ENCODE results near the gene PMM2. TPM values are rescaled to one million over a fixed set of nuclear protein-coding genes. Genes with fewer than 3 reads are reported as not detected.
A peak's percentile ranks its signal among the peaks of the same experiment; 100 is the strongest.
"Not testable (repeated sequence)": the region's sequence is repeated elsewhere in the genome, so short reads cannot be mapped to it uniquely, and the experiment has no call there.

The PMM2 gene
- polyA plus RNA-seq, 10 donors = 18.0 to 25.5 (median 20.3) TPM

GRCh38 chr16:8816967-8817655 lies 19.5 kb downstream of the PMM2 start:
- DNase-seq = no peak

GRCh38 chr16:8818504-8819270 lies 21.0 kb downstream of the PMM2 start:
- DNase-seq = no peak

GRCh38 chr16:8819411-8820034 lies 21.9 kb downstream of the PMM2 start:
- no peak for DNase-seq

- no peak for DNase-seq
Observed at GRCh38 chr16:8822403-8822802, 24.8 kb downstream of the PMM2 start.

GRCh38 chr16:8826278-8826879 lies 28.7 kb downstream of the PMM2 start:
- DNase-seq = no peak

GRCh38 chr16:8828541-8829165 lies 31.0 kb downstream of the PMM2 start:
- no peak for DNase-seq

- DNase-seq = no peak
Observed at GRCh38 chr16:8831450-8831849, 33.8 kb downstream of the PMM2 start.

GRCh38 chr16:8831871-8832716 lies 34.5 kb downstream of the PMM2 start:
- no peak for DNase-seq

GRCh38 chr16:8832717-8833105 lies 35.1 kb downstream of the PMM2 start:
- no peak for DNase-seq

- DNase-seq = not testable (repeated sequence)
Observed at GRCh38 chr16:8836797-8837196, 39.2 kb downstream of the PMM2 start.

GRCh38 chr16:8837594-8837993 lies 40.0 kb downstream of the PMM2 start:
- not testable (repeated sequence) for DNase-seq

GRCh38 chr16:8842016-8842415 lies 44.4 kb downstream of the PMM2 start:
- not testable (repeated sequence) for DNase-seq

GRCh38 chr16:8843296-8843695 lies 45.7 kb downstream of the PMM2 start:
- DNase-seq = not testable (repeated sequence)

GRCh38 chr16:8845699-8846298 lies 48.2 kb downstream of the PMM2 start:
- no peak for DNase-seq

- peak in 1 of 3 donors; percentile 7 for DNase-seq
Observed at GRCh38 chr16:8846401-8846932, 48.8 kb downstream of the PMM2 start.

- DNase-seq = peak in 1 of 3 donors; percentile 10
Observed at GRCh38 chr16:8847145-8847544, 49.5 kb downstream of the PMM2 start.

- no peak for DNase-seq
Observed at GRCh38 chr16:8847623-8848022, 50.0 kb downstream of the PMM2 start.

- DNase-seq = no peak
Observed at GRCh38 chr16:8848231-8848938, 50.7 kb downstream of the PMM2 start.

GRCh38 chr16:8848939-8849391 lies 51.3 kb downstream of the PMM2 start:
- DNase-seq = no peak
